Fibroblast of mammary gland (primary cell): Measurements from ENCODE around the gene GTF2E1.
"Not testable (repeated sequence)": the region's sequence is repeated elsewhere in the genome, so short reads cannot be mapped to it uniquely, and the experiment has no call there.

Experiments
- DNase-seq: peaks from one replicate; pipeline ENCODE4 v3.0.0-alpha.2; 2010; ENCODE audit warnings: low read depth
- H3K4me3 ChIP-seq: 2 replicates; pipeline ENCODE4 v1.5.1; 2011; ENCODE audit warnings: low read depth, mild to moderate bottlenecking, low read length, moderate library complexity; ENCODE audit not compliant: control insufficient read depth
- CTCF ChIP-seq: conservative IDR thresholded peaks from 2 replicates; pipeline ENCODE4 v1.5.1; 2011; ENCODE audit warnings: low read depth, low read length, inconsistent platforms; ENCODE audit not compliant: control insufficient read depth, insufficient read depth

GTF2E1 gene

GRCh38 chr3:120710369-120710768 is 32.2 kb upstream of the GTF2E1 start:
- no peak overlapping the region for H3K4me3 ChIP-seq
- no peak for DNase-seq
- TF ChIP-seq CTCF, result no peak

- no peak for DNase-seq
- no peak overlapping the region for H3K4me3 ChIP-seq
- no peak for TF ChIP-seq CTCF
These were observed 29.3 kb upstream of the GTF2E1 start for GRCh38 chr3:120713262-120713661.

GRCh38 chr3:120719167-120719834 is 23.2 kb upstream of the GTF2E1 start:
- peak overlapping the region; percentile 39 for H3K4me3 ChIP-seq
- peak; percentile 20 for DNase-seq

- DNase-seq, result no peak
- no peak for TF ChIP-seq CTCF
- no peak overlapping the region for H3K4me3 ChIP-seq
These were observed 15.8 kb upstream of the GTF2E1 start for GRCh38 chr3:120726791-120727190.

- DNase-seq, result no peak
- no peak overlapping the region for H3K4me3 ChIP-seq
- no peak for TF ChIP-seq CTCF
These were observed 11.7 kb upstream of the GTF2E1 start for GRCh38 chr3:120730576-120731542.

GRCh38 chr3:120738006-120738405 is 4.5 kb upstream of the GTF2E1 start:
- DNase-seq, result not testable (repeated sequence)

GRCh38 chr3:120741320-120741719 is 1.2 kb upstream of the GTF2E1 start:
- peak overlapping the region; percentile 96 for H3K4me3 ChIP-seq
- DNase-seq, result no peak
- TF ChIP-seq CTCF, result no peak

More at GRCh38 chr3:120738006-120738405, 4.5 kb upstream of the GTF2E1 start:
- not testable (repeated sequence) for H3K4me3 ChIP-seq

- DNase-seq, result peak; percentile 54
- TF ChIP-seq CTCF, result no peak
- peak overlapping the region; percentile 96 for H3K4me3 ChIP-seq
These were observed 727 bp upstream of the GTF2E1 start for GRCh38 chr3:120741837-120742197.
